Thoracic aorta (tissue), 2 donors: Measurements from ENCODE around the gene MYMK. TPM values are rescaled to one million over a fixed set of nuclear protein-coding genes. Genes with fewer than 3 reads are reported as not detected.

Experiments
- ATAC-seq: fragments of 150-250 bp; one replicate; pipeline ENCODE4 v1.8.0; 2017; ENCODE audit warnings: low read depth; ENCODE audit not compliant: insufficient number of reproducible peaks, low FRiP score
- DNase-seq: peaks from one replicate; pipeline ENCODE4 v3.0.0-alpha.2; 2020; ENCODE audit warnings: low spot score
- H3K27ac ChIP-seq, 2 donors: fragments of 200-600 bp; sonication (generic); 1 replicate in 1 of 2; 2 replicates in 1 of 2; pipeline ENCODE4 v1.5.1; 2016; ENCODE audit warnings: mild to moderate bottlenecking in 2 of 2, moderate library complexity in 2 of 2
- H3K27me3 ChIP-seq: fragments of 200-600 bp; sonication (generic); replicated peaks from 2 replicates; pipeline ENCODE4 v1.6.0; 2016; ENCODE audit warnings: mild to moderate bottlenecking; ENCODE audit not compliant: insufficient read depth
- H3K36me3 ChIP-seq: fragments of 200-600 bp; sonication (generic); one replicate; pipeline ENCODE4 v1.5.1; 2016
- H3K4me1 ChIP-seq, 2 donors: fragments of 200-600 bp; sonication (generic); 1 replicate in 1 of 2; 2 replicates in 1 of 2; pipeline versions ENCODE4 v1.5.1 to v1.6.0; 2016; ENCODE audit warnings: low read depth in 2 of 2, mild to moderate bottlenecking in 1 of 2; ENCODE audit not compliant: control insufficient read depth in 1 of 2
- H3K4me3 ChIP-seq: fragments of 200-600 bp; sonication (generic); 2 replicates; pipeline ENCODE4 v1.5.1; 2016; ENCODE audit warnings: mild to moderate bottlenecking
- H3K9me3 ChIP-seq: fragments of 200-600 bp; sonication (generic); 2 replicates; pipeline ENCODE4 v1.5.1; 2016
- CTCF ChIP-seq: fragments of 200-600 bp; sonication (generic); IDR thresholded peaks from one replicate; pipeline ENCODE4 v1.5.1; 2019; ENCODE audit warnings: antibody characterized with exemption
- total RNA-seq, 2 donors: library from RNA; depleted of rRNA; stranded (reverse); fragments of >200 nt; gene quantifications; one replicate each; pipeline versions ENCODE4 v1.1.0 to v1.2.3, GENCODE V29; 2016

MYMK gene
- total RNA-seq, 2 donors from 2014 or later: not detected

GRCh38 chr9:133516961-133517350 is 7.8 kb downstream of the MYMK start:
- DNase-seq (no peak), ATAC-seq (no peak)
- no peaks in the 10 kb centered on the region for H3K27me3 ChIP-seq
- H3K9me3 ChIP-seq: no peaks in the 10 kb centered on the region
- H3K27ac ChIP-seq: no peak overlapping the region
- TF ChIP-seq CTCF: no peak
- H3K36me3 ChIP-seq: no peaks in the 10 kb centered on the region
- H3K4me3 ChIP-seq: no peak overlapping the region
- peaks cover 5 to 21% of the 10 kb centered on the region in 2 donors for H3K4me1 ChIP-seq

- Histone ChIP-seq H3K27ac (no peak overlapping the region), H3K4me3 (no peak overlapping the region), H3K36me3 (no peaks in the 10 kb centered on the region), H3K4me1 (peaks cover 5 to 21% of the 10 kb centered on the region in 2 donors), H3K27me3 (no peaks in the 10 kb centered on the region), H3K9me3 (no peaks in the 10 kb centered on the region)
- TF ChIP-seq CTCF: no peak
- ATAC-seq (no peak), DNase-seq (no peak)
Observed at GRCh38 chr9:133516256-133516960, 8.4 kb downstream of the MYMK start.

GRCh38 chr9:133515615-133516255 is 9.0 kb downstream of the MYMK start:
- Histone ChIP-seq H3K27me3 (no peaks in the 10 kb centered on the region), H3K4me1 (peaks cover 5 to 21% of the 10 kb centered on the region in 2 donors), H3K4me3 (no peak overlapping the region), H3K9me3 (no peaks in the 10 kb centered on the region), H3K27ac (no peak overlapping the region), H3K36me3 (no peaks in the 10 kb centered on the region)
- ATAC-seq (no peak), DNase-seq (no peak)
- no peak for TF ChIP-seq CTCF

GRCh38 chr9:133515240-133515610 is 9.5 kb downstream of the MYMK start:
- H3K27ac ChIP-seq: no peak overlapping the region

More at GRCh38 chr9:133515240-133515610, 9.5 kb downstream of the MYMK start:
- no peaks in the 10 kb centered on the region for H3K36me3 ChIP-seq
- peaks cover 5 to 21% of the 10 kb centered on the region in 2 donors for H3K4me1 ChIP-seq
- H3K9me3 ChIP-seq: no peaks in the 10 kb centered on the region
- no peaks in the 10 kb centered on the region for H3K27me3 ChIP-seq
- no peak for ATAC-seq
- no peak for DNase-seq
- TF ChIP-seq CTCF: no peak
- no peak overlapping the region for H3K4me3 ChIP-seq
